ENCODE data around the gene GMNN.

- TF ChIP-seq, protein P1, sequence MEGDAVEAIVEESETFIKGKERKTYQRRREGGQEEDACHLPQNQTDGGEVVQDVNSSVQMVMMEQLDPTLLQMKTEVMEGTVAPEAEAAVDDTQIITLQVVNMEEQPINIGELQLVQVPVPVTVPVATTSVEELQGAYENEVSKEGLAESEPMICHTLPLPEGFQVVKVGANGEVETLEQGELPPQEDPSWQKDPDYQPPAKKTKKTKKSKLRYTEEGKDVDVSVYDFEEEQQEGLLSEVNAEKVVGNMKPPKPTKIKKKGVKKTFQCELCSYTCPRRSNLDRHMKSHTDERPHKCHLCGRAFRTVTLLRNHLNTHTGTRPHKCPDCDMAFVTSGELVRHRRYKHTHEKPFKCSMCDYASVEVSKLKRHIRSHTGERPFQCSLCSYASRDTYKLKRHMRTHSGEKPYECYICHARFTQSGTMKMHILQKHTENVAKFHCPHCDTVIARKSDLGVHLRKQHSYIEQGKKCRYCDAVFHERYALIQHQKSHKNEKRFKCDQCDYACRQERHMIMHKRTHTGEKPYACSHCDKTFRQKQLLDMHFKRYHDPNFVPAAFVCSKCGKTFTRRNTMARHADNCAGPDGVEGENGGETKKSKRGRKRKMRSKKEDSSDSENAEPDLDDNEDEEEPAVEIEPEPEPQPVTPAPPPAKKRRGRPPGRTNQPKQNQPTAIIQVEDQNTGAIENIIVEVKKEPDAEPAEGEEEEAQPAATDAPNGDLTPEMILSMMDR (conservative IDR thresholded peaks at IDR 0.05; ENCODE audit: low read length) = no peak
- TF ChIP-seq EZH2phosphoT487 (IDR thresholded peaks at IDR 0.05; ENCODE audit: borderline replicate concordance) = no peak
Measured at GRCh38 chr6:24822696-24823095, 48.0 kb downstream of the GMNN start.

Data from Loucy (cell line).